ENCODE data around the gene GFI1.

The GFI1 gene

DNA sequence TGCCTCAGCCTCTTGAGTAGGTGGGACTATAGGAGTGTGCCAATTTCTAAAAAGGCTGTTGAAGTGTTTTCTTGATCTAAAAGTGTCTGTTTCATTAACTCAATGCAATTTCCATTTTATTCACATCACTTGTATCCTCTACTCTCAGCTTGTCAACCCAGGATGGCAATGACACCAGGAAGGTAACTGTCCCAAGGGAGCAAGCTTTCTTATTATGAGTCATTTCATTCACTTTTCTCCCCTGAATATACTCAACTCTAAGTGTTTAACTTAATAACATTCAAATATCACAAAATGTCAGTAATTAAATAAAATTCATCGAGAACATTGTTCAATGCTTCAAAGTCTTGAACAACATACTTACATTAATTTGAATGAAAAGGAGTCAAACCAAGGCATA, 22.9 kb upstream of the GFI1 start:
- TF ChIP-seq CTCF (conservative IDR thresholded peaks at IDR 0.05): no peak
- no peak overlapping the region for H3K27ac ChIP-seq

- TF ChIP-seq CTCF (conservative IDR thresholded peaks at IDR 0.05): no peak
- H3K27ac ChIP-seq: no peak overlapping the region
Measured at GRCh38 chr1:92505015-92505692, 18.4 kb upstream of the GFI1 start.

- H3K27ac ChIP-seq: no peak overlapping the region
- TF ChIP-seq CTCF (conservative IDR thresholded peaks at IDR 0.05): no peak
Measured at GRCh38 chr1:92504291-92505014, 17.7 kb upstream of the GFI1 start.

DNA sequence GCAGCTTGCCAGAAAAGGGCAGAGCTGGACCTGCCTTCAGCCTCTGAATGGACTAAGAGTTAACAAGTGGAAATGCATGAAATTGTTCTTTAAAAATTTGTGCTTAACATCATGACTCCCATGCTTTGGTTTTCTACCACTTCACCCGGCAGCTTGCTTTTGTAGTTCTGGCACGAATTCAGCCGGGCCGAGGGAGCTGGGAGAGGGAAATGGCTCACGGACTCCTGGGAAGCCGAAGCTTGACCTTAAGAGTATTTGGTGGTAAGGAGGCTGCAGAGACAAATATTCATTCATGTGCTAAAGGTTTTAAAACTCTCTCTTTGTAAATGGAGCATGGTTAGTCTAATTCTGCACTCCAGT, 17.2 kb upstream of the GFI1 start:
- TF ChIP-seq CTCF (conservative IDR thresholded peaks at IDR 0.05): no peak
- no peak overlapping the region for H3K27ac ChIP-seq

GRCh38 chr1:92503043-92503925, 16.6 kb upstream of the GFI1 start:
- no peak overlapping the region for H3K27ac ChIP-seq
- TF ChIP-seq CTCF (conservative IDR thresholded peaks at IDR 0.05): no peak

- H3K27ac ChIP-seq: no peak overlapping the region
- TF ChIP-seq CTCF (conservative IDR thresholded peaks at IDR 0.05): no peak
Measured at GRCh38 chr1:92502247-92502646, 15.5 kb upstream of the GFI1 start.

DNA sequence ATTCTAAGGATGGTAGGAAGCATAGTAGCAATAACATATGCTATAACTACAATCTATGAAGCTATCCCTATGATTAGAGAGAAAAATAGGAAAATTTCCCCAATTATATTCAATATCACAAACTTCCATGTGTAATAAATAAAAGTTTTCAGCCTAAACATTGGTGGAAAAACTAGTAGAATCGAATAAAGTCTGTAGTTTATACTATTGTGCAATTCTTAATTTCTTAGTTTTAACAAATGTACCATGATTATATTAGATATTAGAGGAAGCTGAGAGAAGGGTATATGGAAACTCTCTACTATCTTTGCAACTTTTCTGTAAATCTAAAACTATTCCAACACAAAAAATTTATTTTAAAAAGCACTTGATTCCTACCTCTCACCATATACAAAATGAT, 13.8 kb upstream of the GFI1 start:
- TF ChIP-seq CTCF (conservative IDR thresholded peaks at IDR 0.05): no peak
- no peak overlapping the region for H3K27ac ChIP-seq
